AG10803 (cell line): ENCODE measurements around the gene CCDC70.

Experiments used
- DNase-seq: peaks from one replicate; pipeline ENCODE4 v3.0.0; 2010; ENCODE audit warnings: low read depth
- H3K4me3 ChIP-seq: 2 replicates; pipeline ENCODE4 v1.5.1; 2011; ENCODE audit warnings: mild to moderate bottlenecking, low read length, control low read depth
- CTCF ChIP-seq: conservative IDR thresholded peaks from 2 replicates; pipeline ENCODE4 v1.5.1; 2011; ENCODE audit warnings: mild to moderate bottlenecking, low read length, control low read depth, inconsistent platforms

Gene CCDC70

GRCh38 chr13:51885651-51886050 is 23.9 kb downstream of the CCDC70 start:
- H3K4me3 ChIP-seq = no peak overlapping the region
- DNase-seq = no peak
- no peak for TF ChIP-seq CTCF

DNA sequence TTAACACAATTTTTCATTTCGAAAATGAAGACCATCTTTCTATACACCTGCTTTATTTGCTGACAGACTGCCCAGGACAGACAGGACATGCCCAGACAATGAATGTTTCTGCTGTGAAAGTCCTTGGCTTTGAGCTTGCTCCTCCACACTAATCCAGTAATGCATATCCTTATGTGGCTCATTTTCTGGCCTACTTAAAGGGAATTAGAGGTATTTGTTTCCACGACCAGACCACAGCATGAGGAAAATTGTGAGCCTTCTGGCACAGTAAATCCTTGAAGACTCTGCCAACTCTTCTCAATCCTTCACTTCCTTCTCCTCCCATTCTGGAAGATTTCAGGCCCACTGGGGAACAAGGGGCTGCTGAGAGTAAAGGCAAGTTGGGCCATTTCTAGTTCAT is 25.7 kb downstream of the CCDC70 start:
- no peak overlapping the region for H3K4me3 ChIP-seq
- DNase-seq = no peak

GRCh38 chr13:51892657-51893056 is 30.9 kb downstream of the CCDC70 start:
- no peak overlapping the region for H3K4me3 ChIP-seq
- TF ChIP-seq CTCF = no peak
- DNase-seq = no peak

More for the DNA sequence above, 25.7 kb downstream of the CCDC70 start:
- no peak for TF ChIP-seq CTCF

- TF ChIP-seq CTCF = no peak
- no peak overlapping the region for H3K4me3 ChIP-seq
- DNase-seq = no peak
Observed at GRCh38 chr13:51894239-51894638, 32.5 kb downstream of the CCDC70 start.

GRCh38 chr13:51895906-51896888 is 34.4 kb downstream of the CCDC70 start:
- peak; percentile 74 for TF ChIP-seq CTCF
- no peak overlapping the region for H3K4me3 ChIP-seq
- peak; percentile 56 for DNase-seq

GRCh38 chr13:51900471-51900870 is 38.7 kb downstream of the CCDC70 start:
- no peak for TF ChIP-seq CTCF
- no peak overlapping the region for H3K4me3 ChIP-seq
- DNase-seq = no peak

DNA sequence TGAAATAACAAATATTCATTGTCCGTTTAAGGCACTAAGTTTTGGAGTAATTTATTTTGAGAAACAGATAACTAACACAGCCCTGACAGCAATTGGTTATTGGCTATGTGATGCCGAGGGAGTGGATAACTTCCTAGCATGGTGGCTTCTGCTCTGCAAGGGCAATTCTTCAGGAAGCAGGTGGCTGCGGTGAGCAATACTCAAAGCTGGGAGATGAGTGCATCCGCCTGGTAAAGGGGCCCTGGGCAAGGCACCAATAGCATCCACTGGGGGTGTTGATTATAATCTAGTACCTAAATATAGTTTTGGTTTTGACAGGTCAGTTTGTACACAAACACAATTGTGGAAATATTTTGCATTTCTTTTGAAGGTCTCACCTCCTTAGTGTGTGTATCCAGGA is 41.0 kb downstream of the CCDC70 start:
- no peak for DNase-seq
- H3K4me3 ChIP-seq = no peak overlapping the region
- no peak for TF ChIP-seq CTCF
